Transverse colon (tissue), 4 donors: Measurements from ENCODE around the gene SLC12A7.

Source experiments
- POLR2AphosphoS5 ChIP-seq, 3 donors: sonication (generic); formaldehyde crosslinking; IDR thresholded peaks; one replicate each; pipeline ENCODE4 v1.6.1; 2016; ENCODE audit warnings: antibody characterized with exemption in 3 of 3
- TF ChIP-seq, protein P1 (sequence below), 5 experiments: fragments of 200-600 bp in 3 of 5; fragments of 450-650 bp in 2 of 5; sonication (generic) in 3 of 5; IDR thresholded peaks; 1 replicate in 2 of 5; 2 replicates in 3 of 5; pipeline ENCODE4 v1.5.1; 2016 to 2017; ENCODE audit warnings: antibody characterized with exemption in 5 of 5, inconsistent platforms in 3 of 5, mild to moderate bottlenecking in 2 of 5, moderate library complexity in 1 of 5

DNA sequence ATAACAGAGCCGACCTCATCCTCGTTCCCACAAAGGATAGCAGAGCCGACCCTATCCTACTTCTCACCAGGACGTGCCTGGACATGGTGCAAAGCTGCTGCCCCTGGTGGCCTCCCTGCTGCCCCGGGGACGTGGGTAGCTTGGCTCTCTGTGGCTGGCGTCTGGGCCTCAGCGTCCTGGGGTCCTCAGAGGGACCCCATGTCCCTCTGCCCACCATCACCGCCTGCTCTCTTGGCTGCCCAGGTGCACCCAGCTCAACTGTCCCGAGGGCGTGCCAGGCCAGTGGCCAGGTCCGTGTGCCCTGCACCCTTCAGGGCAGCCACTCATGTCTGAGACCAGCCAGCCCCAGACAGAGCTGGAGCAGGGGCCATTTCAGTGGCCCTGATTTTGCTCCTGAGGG, 94.8 kb downstream of the SLC12A7 start:
- TF ChIP-seq, protein P1, sequence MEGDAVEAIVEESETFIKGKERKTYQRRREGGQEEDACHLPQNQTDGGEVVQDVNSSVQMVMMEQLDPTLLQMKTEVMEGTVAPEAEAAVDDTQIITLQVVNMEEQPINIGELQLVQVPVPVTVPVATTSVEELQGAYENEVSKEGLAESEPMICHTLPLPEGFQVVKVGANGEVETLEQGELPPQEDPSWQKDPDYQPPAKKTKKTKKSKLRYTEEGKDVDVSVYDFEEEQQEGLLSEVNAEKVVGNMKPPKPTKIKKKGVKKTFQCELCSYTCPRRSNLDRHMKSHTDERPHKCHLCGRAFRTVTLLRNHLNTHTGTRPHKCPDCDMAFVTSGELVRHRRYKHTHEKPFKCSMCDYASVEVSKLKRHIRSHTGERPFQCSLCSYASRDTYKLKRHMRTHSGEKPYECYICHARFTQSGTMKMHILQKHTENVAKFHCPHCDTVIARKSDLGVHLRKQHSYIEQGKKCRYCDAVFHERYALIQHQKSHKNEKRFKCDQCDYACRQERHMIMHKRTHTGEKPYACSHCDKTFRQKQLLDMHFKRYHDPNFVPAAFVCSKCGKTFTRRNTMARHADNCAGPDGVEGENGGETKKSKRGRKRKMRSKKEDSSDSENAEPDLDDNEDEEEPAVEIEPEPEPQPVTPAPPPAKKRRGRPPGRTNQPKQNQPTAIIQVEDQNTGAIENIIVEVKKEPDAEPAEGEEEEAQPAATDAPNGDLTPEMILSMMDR (IDR thresholded peaks at IDR 0.05): no peak
- no peak for TF ChIP-seq POLR2AphosphoS5 (IDR thresholded peaks at IDR 0.05)
